ENCODE data around the gene TOPBP1.

DNA sequence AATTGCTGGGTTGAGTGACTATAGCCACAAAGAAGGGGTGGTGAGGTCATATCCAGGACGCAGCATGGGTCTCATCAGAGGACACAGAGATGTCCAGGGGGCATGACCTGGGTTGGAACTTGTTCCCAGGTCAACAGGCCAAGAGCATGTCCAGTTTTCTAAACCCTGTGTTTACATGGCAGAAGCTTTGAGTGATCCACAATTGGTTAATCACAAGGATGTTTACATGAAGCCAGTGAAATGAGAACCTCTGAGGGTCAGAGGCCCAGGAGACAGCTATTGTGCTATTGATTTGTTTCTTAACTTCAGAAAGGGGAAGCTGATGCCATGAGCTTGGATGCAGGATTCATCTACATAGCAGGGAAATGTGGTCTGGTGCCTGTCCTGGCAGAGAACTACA, 42.2 kb upstream of the TOPBP1 start:
- TF ChIP-seq, protein P1, sequence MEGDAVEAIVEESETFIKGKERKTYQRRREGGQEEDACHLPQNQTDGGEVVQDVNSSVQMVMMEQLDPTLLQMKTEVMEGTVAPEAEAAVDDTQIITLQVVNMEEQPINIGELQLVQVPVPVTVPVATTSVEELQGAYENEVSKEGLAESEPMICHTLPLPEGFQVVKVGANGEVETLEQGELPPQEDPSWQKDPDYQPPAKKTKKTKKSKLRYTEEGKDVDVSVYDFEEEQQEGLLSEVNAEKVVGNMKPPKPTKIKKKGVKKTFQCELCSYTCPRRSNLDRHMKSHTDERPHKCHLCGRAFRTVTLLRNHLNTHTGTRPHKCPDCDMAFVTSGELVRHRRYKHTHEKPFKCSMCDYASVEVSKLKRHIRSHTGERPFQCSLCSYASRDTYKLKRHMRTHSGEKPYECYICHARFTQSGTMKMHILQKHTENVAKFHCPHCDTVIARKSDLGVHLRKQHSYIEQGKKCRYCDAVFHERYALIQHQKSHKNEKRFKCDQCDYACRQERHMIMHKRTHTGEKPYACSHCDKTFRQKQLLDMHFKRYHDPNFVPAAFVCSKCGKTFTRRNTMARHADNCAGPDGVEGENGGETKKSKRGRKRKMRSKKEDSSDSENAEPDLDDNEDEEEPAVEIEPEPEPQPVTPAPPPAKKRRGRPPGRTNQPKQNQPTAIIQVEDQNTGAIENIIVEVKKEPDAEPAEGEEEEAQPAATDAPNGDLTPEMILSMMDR (IDR thresholded peaks at IDR 0.05), result no peak
- TF ChIP-seq EP300 (IDR thresholded peaks at IDR 0.05) (no peak), POLR2A (IDR thresholded peaks at IDR 0.05) (no peak)
